ENCODE data around the gene FOXO3. TPM values are rescaled to one million over a fixed set of nuclear protein-coding genes. Genes with fewer than 3 reads are reported as not detected.

FOXO3 gene
- total and polyA plus RNA-seq, 2 of the 8 experiments (the other 6 are each of a cell fraction or from before 2014, with no cell fraction given): 13.1 to 19.3 TPM

DNA sequence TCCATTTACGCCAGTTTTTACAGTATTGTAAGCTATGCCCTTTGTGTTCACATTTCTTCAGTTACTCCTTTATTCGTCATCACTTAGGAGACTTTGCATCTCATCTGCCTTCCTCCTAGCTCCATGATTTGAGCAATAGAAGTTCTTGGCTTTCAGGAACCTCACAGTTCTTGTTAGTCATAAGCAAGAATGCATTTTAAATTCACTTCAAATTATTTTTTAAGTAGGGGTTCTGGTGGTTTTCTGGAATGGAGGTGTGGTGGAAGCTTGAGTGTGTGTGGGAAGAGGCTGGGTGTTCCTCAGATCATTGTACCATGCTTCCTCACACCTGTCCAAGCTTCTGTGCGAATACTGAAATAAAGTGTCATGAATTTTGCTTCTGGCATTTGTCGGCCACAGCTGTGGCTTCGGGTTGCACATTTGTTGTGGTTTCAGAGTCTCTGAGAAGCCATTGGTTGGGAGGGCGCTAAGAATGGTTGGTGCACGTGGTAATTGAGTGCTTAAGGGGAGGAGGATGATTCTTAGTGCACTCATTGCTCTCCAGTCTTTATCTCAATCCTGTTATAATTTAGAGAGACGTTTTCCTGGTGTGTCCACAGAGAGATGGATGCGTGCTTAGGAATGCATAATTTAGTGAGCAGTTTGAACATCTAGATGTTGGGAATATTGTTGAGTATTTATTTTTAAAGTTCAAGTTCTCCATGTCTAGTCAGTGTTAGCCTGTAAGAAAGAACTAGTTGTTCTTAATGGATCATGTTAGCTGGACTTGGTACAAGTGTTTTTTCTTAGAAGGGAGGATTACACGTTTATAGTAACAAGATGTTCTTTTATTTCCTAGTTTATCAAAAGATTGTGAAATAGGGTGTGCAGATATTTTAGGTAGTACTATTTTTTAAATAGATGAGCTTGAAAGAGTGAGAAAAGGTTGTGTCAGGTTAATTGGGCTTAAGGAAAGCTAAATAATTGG is 31.9 kb downstream of the FOXO3 start:
- no peak overlapping the region for H3K14ac ChIP-seq (ENCODE audit: insufficient read length)
- no peak overlapping the region for H3K27ac ChIP-seq (ENCODE audit: low read depth, low read length)
- no peak overlapping the region for H3K9ac ChIP-seq (replicated peaks in 1 of 4; ENCODE audit: extremely low read depth in 1 of 4, low read depth in 3 of 4, low read length in 3 of 4)
- H2BK12ac ChIP-seq (ENCODE audit: low read depth, low read length): no peak overlapping the region
- H4K91ac ChIP-seq (replicated peaks; ENCODE audit: insufficient read length, low read length): no peak overlapping the region
- no peak overlapping the region for H2AFZ ChIP-seq (ENCODE audit: low read length)
- H3K23me2 ChIP-seq (ENCODE audit: low read depth, low read length): no peaks in the 10 kb centered on the region
- no peak overlapping the region for H3K56ac ChIP-seq (replicated peaks; ENCODE audit: insufficient read length, low read depth, low read length)
- no peaks in the 10 kb centered on the region for H3K36me3 ChIP-seq (ENCODE audit: control insufficient read depth in 2 of 4, insufficient read depth in 4 of 4, low read length in 3 of 4)
- no peaks in the 10 kb centered on the region for H4K20me1 ChIP-seq (replicated peaks in 1 of 2; ENCODE audit: control insufficient read depth in 1 of 2, insufficient read depth in 2 of 2, low read length in 2 of 2)
- POLR2A ChIA-PET (ENCODE audit: partially characterized antibody): interaction anchor here (1.0 kb wide), 1 partner anchor 254 kb away, joined by 3 read pairs; no protein-coding TSS in a partner anchor
- H3K79me2 ChIP-seq (ENCODE audit: control insufficient read depth in 1 of 2, insufficient read depth in 2 of 2, low read length in 2 of 2): peaks cover 0 to 88% of the 10 kb centered on the region in 2 experiments; a peak in 2 of 4 replicates
- H3K23ac ChIP-seq (ENCODE audit: insufficient read length): no peak overlapping the region
- DNase-seq (ENCODE audit: low read depth in 1 of 2, low spot score in 2 of 2) (no peak), FAIRE-seq (no peak)
- H3K27me3 ChIP-seq (replicated peaks in 1 of 4; ENCODE audit: control insufficient read depth in 3 of 4, extremely low read depth in 1 of 4, insufficient read depth in 3 of 4, low read length in 3 of 4): no peaks in the 10 kb centered on the region
- H2BK120ac ChIP-seq (replicated peaks; ENCODE audit: low read depth, low read length): no peak overlapping the region
- H4K5ac ChIP-seq (ENCODE audit: insufficient read length, low read depth, low read length): no peak overlapping the region
- H3K79me1 ChIP-seq (ENCODE audit: low read depth, low read length): 0 out of 2 replicates have a peak, but pooled peaks cover 4% of the 10 kb centered on the region
- H3K4ac ChIP-seq (replicated peaks; ENCODE audit: insufficient read length, low read depth, low read length): no peak overlapping the region
- H2BK15ac ChIP-seq (ENCODE audit: low read length): no peak overlapping the region
- WGBS, 2 experiments (ENCODE audit: extremely low coverage in 1 of 2, insufficient coverage in 1 of 2, insufficient read length in 1 of 2, insufficient replicate concordance in 2 of 2, low coverage in 1 of 2, low lambda C conversion rate in 2 of 2, missing lambda C conversion rate in 1 of 2): 83% methylated on average over 10 of the region's 10 CpGs; no CpG with 5 or more reads in 1 of the 2 experiments
- H3K18ac ChIP-seq (ENCODE audit: extremely low read depth, low read length): no peak overlapping the region
- H3K9me3 ChIP-seq (ENCODE audit: insufficient read depth in 2 of 2, low read depth in 1 of 2, low read length in 1 of 2): no peaks in the 10 kb centered on the region
- no peak overlapping the region for H2AK5ac ChIP-seq (ENCODE audit: low read depth, low read length)
- H4K8ac ChIP-seq (ENCODE audit: extremely low read depth, insufficient read depth, low read length): no peak overlapping the region
- no peak overlapping the region for H3K4me3 ChIP-seq (ENCODE audit: extremely low read depth in 1 of 4, insufficient read depth in 2 of 4, low read depth in 3 of 4, low read length in 4 of 4)
- no peak overlapping the region for H2BK20ac ChIP-seq (ENCODE audit: low read length)
- no peak overlapping the region for H3K4me2 ChIP-seq (ENCODE audit: insufficient read depth in 1 of 2, low read depth in 2 of 2, low read length in 2 of 2)
- H3K4me1 ChIP-seq (replicated peaks in 1 of 4; ENCODE audit: control insufficient read depth in 3 of 4, insufficient read depth in 4 of 4, low read length in 3 of 4): peaks cover 0 to 14% (median 9%) of the 10 kb centered on the region in 4 experiments; a peak in 5 of 7 replicates
- no peak overlapping the region for H2BK5ac ChIP-seq (ENCODE audit: low read depth, low read length)
- CTCF ChIA-PET (ENCODE audit: partially characterized antibody): interaction anchor here (0.6 to 1.0 kb wide), 2 partner anchors 46 to 245 kb away, joined by 3 to 4 read pairs; no protein-coding TSS in a partner anchor
- TF ChIP-seq TCF12 (IDR thresholded peaks at IDR 0.05; ENCODE audit: low read depth, low read length) (no peak), FOSL1 (IDR thresholded peaks at IDR 0.05; ENCODE audit: insufficient read depth, low read depth, low read length) (no peak), EGR1 (IDR thresholded peaks at IDR 0.05; ENCODE audit: borderline replicate concordance, low read depth, low read length) (no peak), ZNF274 (IDR thresholded peaks at IDR 0.05; ENCODE audit: borderline replicate concordance, extremely low read depth, low read length) (no peak)
